GM18907 (cell line): ENCODE results near the gene UBAP2L.
"Not testable (repeated sequence)": the region's sequence is repeated elsewhere in the genome, so short reads cannot be mapped to it uniquely, and the experiment has no call there.

Experiments used
- ATAC-seq: cut with Tn5 transposase; IDR thresholded peaks from one replicate; pipeline ENCODE4 v1.9.1; 2021; ENCODE audit warnings: mild to moderate bottlenecking, moderate library complexity; ENCODE audit not compliant: unreplicated experiment

UBAP2L gene

DNA sequence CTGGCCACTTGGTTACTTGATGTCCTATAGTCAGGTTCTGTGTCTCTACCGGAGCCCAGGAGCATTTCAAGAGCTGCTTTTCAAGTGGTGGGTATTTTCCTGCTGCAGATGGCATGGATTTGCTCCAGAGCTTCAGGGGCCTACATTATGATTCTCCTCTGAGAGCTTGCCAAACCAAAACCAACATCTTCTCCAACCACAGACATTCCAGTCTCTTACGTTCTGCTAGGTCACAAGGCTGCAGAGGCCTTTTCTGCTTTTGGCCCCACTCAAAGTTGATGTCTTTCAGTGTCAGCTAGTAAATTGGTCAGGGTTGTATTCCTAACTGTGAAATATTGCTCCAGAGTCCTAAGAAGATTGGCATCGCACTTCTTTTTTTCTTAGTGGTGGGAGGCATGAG, 85.4 kb downstream of the UBAP2L start:
- ATAC-seq = no peak

DNA sequence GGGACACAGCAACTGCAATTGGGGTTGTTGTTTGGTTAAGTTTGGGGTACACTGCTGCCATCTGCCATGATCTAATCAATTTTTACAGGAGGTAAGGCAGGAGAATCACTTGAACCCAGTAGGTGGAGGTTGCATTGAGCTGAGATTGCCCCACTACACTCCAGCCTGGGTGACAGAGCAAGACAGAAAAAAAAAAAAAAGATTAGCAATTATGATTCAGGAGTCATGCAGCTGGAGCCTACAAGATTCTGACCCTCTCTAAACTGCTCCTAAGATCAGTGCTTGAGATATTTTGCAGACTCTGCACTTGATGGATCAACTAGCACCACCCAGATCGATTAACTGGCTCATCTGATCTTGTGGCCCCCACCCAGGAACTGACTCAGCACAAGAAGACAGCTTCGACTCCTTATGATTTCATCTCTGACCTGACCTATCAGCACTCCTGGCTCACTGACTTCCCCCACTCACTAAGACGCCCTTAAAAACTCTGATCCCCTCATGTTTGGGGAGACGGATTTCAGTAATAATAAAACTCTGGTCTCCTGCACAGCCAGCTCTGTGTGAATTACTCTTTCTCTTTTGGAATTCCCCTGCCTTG, 87.0 kb downstream of the UBAP2L start:
- not testable (repeated sequence) for ATAC-seq

DNA sequence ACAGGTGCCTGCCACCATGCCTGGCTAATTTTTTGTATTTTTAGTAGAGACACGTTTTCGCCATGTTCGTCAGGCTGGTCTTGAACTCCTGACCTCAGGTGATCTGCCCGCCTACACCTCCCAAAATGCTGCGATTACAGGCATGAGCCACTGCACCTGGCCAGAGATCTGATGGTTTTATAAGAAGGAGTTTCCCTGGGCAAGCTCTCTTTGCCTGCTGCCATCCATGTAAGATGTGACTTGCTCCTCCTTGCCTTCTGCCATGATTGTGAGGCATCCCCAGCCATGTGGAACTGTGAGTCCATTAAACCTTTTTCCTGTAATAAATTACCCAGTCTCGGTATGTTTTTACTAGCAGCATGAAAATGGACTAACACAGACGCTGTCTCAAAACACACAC, 88.4 kb downstream of the UBAP2L start:
- not testable (repeated sequence) for ATAC-seq

DNA sequence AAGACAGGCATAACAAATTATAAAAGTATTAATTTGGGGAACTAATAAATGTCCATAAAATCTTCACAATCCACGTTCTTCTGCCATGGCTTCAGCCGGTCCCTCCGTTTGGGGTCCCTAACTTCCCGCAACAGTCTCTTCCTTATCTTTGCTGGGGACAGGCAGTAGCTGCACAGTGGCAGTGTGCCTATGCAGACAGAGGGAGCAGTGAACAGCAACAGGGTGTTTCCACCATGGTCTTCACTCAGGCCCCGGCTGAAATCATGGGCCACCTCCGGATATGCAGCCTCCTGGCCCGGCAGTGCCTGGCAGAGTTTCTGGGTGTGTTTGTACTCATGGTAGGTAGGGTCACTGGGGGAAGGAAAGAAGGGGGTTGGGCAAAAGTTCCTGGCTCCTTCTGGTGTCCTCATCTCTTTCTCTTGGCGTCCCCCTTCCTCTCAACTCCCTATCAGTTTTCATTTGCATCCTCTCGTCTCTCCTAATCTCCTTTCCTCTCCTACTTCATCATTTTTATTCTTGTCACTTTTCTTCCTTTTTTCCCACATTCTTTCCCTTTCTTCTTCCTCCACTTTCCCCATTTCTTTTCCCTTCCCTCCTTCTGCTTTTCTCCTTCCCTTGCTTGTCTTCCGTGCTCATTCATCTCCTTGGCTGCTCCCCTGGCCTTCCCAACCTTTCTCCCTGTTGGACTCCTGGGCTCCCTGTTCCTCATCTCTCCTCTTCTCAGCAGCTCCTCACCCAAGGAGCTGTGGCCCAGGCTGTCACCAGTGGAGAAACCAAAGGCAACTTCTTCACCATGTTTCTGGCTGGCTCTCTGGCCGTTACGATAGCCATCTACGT, 91.7 kb downstream of the UBAP2L start:
- not testable (repeated sequence) for ATAC-seq

DNA sequence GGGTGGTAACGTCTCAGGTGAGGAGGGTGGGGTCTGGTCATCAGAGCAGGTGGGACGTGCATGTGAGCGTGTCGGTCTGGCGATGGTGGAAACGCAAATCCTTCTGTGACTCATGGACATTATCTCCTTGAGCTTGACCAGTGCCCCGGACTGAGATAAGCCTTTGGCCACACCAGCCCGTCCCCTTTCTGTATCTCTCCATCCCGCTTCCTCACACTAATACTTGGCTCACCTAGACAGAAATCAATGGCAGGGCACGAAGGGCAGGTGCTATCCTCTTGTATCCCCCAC, 92.3 kb downstream of the UBAP2L start:
- ATAC-seq = no peak

DNA sequence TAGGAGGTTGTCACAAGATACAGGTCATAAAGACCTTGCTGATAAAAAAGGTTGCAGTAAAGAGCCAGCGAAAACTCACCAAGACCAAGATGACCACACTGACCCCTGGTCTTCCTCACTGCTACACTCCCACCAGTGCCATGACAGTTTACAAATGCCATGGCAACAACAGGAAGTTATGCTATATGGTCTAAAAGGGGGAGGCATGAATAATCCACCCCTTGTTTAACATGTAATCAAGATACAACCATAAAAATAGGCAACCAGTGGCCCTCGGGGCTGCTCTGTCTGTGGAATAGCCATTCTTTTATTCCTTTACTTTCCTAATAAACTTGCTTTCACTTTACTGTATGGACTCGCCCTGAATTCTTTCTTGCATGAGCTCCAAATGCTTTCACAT, 93.5 kb downstream of the UBAP2L start:
- ATAC-seq = not testable (repeated sequence)

DNA sequence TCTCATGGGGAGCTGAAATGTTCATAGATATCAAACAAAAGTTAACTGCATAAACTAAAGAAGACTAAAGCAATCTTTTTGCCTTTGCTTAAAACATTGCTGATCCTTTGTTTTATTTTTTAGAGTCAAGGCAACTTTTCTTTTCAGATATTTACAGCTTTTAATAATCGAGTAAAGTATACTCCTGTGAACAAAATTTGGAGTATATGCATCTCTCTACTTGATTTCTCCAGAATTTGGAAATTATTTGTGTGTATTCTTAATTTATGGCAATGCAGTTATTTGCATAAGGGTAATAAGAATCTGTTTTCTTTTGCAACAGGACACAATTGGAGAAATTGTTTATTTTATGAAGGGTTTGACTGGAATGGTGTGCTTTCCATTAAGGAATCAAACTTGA, 95.9 kb downstream of the UBAP2L start:
- no peak for ATAC-seq

DNA sequence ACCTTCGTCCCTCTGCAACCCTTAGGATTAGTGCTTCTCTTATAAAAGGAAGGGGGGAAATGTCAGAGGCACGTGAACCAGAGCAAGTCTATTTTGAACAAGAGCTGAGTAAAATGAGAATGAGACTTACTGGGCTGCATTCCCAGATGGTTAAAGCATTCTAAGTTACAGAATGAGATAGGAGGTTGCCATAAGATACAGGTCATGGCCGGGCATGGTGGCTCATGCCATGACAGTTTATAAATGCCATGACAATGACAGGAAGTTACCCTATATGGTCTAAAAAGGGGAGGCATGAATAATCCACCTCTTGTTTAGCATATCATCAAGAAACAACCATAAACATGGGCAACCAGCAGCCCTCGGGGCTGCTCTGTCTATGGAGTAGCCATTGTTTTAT, 97.6 kb downstream of the UBAP2L start:
- no peak for ATAC-seq
